ENCODE measurements around the gene RALGDS.

Gene RALGDS

GRCh38 chr9:133117271-133118178, 3.5 kb downstream of the RALGDS start:
- peak; percentile 22 for DNase-seq

- DNase-seq, result no peak
These were observed 4.5 kb downstream of the RALGDS start for GRCh38 chr9:133116346-133117231.

GRCh38 chr9:133115604-133116345, 5.3 kb downstream of the RALGDS start:
- DNase-seq, result no peak

DNA sequence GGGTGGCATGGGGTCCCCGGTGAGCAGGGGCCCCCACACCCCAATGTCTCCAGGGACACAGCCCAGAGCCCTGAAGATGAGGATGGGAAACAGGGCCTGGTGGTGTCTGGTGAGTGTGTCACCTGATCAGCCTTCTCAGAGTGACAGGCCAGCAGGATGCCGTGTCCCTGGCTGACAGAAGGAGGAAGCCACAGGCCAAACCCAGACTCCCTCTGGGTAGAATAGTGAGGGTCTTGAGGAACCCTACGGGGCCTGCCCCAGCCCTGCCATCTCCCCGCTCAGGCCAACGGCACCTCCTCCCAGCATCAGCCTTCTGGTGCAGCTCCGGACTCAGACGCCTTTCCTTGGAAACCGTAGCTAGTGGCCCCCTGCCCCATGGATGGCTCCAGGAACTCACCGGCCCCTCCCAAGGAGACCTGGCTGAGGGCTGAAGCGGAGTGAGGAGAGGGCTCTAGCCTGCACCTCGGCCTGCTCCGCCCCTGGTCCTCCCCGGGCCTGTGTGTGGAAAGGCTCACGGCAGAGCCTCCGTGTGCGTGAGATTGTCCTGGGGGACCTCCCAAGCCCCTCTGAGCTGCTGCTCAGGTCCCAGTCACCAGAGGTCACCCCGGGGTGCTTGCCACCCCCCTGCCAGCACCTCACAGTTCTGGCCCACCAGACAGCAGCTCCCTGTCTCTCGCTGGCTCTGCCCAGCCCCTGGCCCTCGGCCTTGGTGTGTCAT, 6.0 kb downstream of the RALGDS start:
- DNase-seq, result peak; percentile 60

DNA sequence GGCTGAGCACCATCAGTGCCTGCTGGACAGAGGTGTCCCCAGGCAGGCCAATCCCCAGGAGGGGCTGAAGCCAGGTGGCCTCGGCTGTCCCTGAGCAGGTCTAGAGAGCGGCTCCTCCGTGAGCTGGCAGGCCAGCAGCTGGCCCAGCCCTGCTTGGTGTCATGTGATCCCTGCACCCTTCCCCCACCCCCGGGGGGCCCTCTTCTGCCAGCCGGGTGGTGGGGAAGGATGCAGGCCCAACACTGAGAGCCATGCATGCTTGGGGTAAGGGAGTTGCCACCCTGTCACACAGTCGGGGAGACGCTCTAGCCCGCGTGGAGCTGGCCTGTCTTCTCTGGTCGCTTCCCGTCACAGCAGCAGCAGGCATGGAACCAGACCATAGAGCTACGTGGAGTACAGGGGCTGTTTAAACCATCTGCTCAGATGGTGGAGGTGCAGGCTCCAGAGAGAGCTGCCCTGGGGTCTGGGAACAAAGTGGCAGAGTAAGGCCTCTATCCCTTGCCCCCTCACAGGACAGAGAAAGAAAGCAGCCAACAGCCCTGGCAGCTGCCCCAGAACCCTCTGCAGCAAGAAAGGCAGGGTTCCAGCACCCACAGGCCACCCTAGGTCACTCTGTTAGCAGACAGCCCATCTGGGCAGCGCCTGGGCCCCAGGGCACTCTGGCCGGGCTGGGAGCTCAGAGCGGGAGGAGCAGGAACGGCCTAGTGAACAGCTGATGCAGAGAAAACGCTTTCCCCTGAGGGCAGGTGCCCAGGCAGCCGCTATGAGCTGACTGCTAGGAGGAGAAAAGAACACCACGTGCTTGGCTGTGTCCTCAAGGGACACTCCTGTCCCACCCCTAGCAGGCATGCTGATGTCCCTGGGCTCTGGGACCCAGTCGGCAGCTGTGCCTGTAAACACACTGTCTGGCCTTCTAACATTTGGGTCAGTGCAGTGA, 6.8 kb downstream of the RALGDS start:
- DNase-seq, result peak; percentile 89

- DNase-seq, result no peak
These were observed 7.7 kb downstream of the RALGDS start for GRCh38 chr9:133113163-133113948.

- no peak for DNase-seq
These were observed 8.4 kb downstream of the RALGDS start for GRCh38 chr9:133112663-133113026.

DNA sequence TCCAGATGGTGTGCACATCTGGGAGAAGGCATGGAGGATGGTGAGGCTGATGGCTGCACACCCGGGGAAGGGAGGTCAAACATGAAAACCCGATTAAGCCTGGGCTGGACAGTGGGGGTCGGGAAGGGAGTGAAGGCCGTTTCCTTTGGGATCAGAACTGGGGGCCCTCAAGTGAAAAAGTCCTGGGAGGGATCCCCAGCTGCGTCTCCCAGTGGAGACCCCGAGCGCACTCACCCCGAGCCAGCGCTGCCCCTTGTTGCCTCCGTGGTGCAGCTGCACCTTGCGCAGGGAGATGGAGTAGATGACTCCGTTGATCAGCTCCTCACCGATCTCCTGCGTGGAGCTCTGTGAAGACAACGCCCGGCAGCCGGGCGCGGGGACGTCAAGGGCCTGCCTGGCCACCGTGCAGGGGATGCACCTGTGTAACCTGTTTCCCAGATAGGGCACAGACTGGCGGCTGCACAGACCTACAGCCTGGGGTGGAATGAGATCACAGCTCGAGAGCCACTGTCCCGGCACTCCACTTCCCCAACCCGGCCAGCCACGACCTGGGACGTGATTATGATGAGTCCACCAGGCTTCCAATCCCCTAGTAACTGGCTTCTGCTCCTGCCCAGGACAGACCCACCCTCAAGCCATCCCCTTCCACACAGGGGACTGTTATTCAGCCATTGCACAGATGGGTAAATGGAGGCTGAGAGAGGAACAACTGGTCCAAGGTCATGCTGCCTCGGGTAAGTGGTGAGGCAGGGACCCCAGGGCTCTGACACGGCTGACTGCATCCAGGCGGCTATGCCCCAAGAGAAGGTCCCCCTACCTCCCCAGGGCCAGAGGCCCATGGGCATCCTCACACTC, 9.0 kb downstream of the RALGDS start:
- DNase-seq, result no peak

GRCh38 chr9:133109931-133110650, 10.9 kb downstream of the RALGDS start:
- no peak for DNase-seq

DNA sequence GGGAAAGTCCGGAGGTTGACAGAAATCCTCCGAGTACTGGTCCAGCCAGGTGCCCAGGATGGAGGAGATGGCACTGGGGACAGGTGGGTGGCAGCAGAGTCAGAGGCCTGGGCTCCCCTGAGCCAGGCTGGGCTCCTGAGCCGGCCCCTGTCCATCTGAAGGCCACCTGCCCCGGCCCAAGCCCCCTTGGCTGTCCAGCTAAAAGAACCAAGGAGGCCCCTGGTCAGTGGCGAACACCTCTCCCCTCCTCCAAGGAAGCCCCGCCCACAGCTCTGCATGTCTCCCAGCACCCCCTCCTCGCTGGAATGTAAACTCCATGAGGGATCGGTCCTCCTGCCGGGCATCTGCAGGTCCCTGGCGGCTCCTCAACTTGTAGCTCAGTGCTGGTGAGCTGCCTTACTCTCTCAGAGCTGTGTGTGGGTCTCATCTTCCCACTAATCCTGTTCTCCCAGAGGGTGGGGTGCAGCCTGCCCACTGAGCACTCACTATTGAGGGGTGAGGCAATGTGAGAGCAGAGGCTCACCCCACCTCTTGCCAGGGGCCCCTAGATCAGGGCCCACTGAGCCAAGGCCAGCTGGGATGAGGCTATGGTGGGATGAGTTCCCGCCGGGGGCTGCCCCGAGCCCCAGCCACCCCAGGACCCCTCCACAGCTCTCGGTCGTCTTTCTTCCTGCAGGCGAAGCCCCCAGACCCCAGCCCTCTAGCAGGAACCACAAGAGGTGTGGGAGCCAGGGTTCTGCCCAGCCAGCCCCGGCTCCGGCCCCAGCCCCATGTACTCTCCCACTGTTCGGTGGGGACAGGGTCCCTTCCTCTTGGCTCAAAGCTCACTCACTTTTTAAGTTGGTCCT, 12.0 kb downstream of the RALGDS start:
- no peak for DNase-seq

DNA sequence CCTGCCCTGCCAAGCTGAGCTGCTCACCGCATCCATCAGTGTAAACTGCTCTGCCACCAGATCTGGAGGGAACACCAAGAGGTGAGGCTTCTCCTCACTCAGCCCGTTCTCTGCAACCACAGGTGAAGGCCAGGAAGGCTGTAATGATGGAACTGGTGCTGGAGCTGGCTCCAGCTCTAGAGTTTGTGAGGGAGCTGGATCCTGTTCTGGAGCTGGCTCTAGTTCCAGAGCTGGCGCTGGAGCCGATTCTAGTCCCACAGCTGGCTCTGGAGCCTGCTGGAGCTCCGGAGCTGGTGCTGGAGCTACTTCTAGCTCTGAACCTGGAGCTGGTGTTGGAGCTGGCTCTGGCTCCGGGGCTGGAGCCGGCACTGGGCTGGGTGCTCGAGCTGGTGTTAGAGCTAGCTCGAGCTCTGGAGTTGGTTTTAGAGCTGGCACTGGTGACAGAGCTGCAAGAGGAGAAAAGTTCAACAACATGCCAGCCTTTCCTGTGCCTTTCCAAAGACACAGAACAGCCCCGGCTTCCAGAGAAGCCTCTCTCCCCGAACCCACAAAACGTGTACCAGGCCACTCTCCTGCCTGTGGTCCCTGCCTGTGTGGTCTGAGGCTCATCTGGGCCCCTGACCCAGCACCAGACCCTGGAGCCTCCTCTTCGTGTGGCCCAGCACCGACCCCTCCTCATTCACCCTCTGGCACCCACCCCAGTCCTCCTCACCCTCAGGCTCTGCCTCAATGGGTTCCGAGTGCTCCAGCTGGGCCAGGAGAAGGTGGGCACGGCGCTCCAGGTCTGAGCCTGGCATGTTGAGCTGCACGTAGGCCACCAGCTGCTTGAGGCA, 12.9 kb downstream of the RALGDS start:
- no peak for DNase-seq

GRCh38 chr9:133107245-133107722, 13.8 kb downstream of the RALGDS start:
- DNase-seq, result no peak

GRCh38 chr9:133106511-133107244, 14.4 kb downstream of the RALGDS start:
- no peak for DNase-seq

DNA sequence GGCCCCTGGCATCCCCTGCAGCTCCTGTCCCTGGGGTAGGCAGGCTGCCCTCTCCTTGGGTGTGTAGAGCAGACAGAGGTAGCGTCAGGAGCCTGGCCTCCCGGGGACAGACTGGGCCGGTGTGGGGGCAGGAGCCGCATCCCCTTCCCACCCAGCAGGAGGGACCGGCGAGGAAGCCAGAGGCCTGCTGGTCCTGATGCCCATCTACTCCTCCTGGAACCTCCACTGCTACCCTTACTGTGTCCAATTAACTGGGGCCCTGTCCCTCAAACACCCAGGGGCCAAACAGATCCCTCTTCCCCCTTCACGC, 15.6 kb downstream of the RALGDS start:
- no peak for DNase-seq

- no peak for DNase-seq
These were observed 16.2 kb downstream of the RALGDS start for GRCh38 chr9:133104718-133105460.

Measured in NCI-H69 (cell line).